K562 (cell line): ENCODE data around the gene RPL28. TPM values are rescaled to one million over a fixed set of nuclear protein-coding genes. Genes with fewer than 3 reads are reported as not detected.

ENCODE experiments used
- CREBBP ChIP-seq: IDR thresholded peaks from one replicate; pipeline ENCODE4 v1.6.1; 2012; ENCODE audit warnings: low read depth, mild to moderate bottlenecking, control low read depth, inconsistent platforms, low read length
- HDAC1 ChIP-seq, 2 experiments: fragments of 450-650 bp; IDR thresholded peaks; 2 replicates each; pipeline ENCODE4 v1.6.1; 2016 to 2017; ENCODE audit warnings: inconsistent platforms in 1 of 2, mild to moderate bottlenecking in 1 of 2, moderate library complexity in 1 of 2
- MCM5 ChIP-seq: fragments of 450-650 bp; IDR thresholded peaks from 2 replicates; pipeline ENCODE4 v1.6.1; 2016; ENCODE audit warnings: low read depth
- MYC ChIP-seq, 2 experiments: fragments of 250-450 bp in 1 of 2; sonication (Bioruptor Pico) in 1 of 2; IDR thresholded peaks; 2 replicates each; pipeline versions ENCODE4 v1.5.1 to v1.6.1; 2012 to 2021; ENCODE audit warnings: low read depth in 2 of 2, borderline replicate concordance in 1 of 2, improper control_type of control experiment in 1 of 2, low read length in 1 of 2, mild to moderate bottlenecking in 1 of 2, moderate library complexity in 1 of 2
- POLR2AphosphoS2 ChIP-seq: IDR thresholded peaks from 2 replicates; pipeline ENCODE4 v1.6.1; 2012; ENCODE audit warnings: low read length, improper control_type of control experiment
- RFX1 ChIP-seq: fragments of 450-650 bp; IDR thresholded peaks from 2 replicates; pipeline ENCODE4 v1.6.1; 2016; ENCODE audit warnings: mild to moderate bottlenecking, moderate library complexity
- STAG1 ChIP-seq: sonication (generic); formaldehyde crosslinking; IDR thresholded peaks from 2 replicates; pipeline ENCODE4 v1.5.0; 2020; ENCODE audit warnings: missing genetic modification reagents, borderline replicate concordance
- polyA plus RNA-seq, 8 experiments: library from polyadenylated mRNA; depleted of rRNA in 4 of 8; stranded (reverse) in 5 of 8; unstranded in 3 of 8; fragments of >200 nt; fragmentation: Nextera tagmentation in 2 of 8; fragmentation: Illumina TruSeq in 1 of 8; extraction: Ambion mirVana in 2 of 8; extraction: Trizol in 1 of 8; gene quantifications; 2 replicates each; pipeline versions ENCODE4 v1.2.1 to v1.2.3, GENCODE V29; 2011 to 2014; ENCODE audit warnings: inconsistent platforms in 1 of 8, missing spikeins in 1 of 8
- total RNA-seq, 7 experiments: library from RNA; depleted of rRNA in 6 of 7; stranded (reverse); fragments of >200 nt in 6 of 7; fragmentation: Illumina TruSeq in 2 of 7; extraction: Trizol in 2 of 7; gene quantifications; 2 replicates each; pipeline versions ENCODE4 v1.2.1 to v1.2.3, GENCODE V29; 2011 to 2021; ENCODE audit warnings: low replicate concordance in 1 of 7
- TF ChIP-seq, protein P1 (sequence below): fragments of 450-650 bp; conservative IDR thresholded peaks from 2 replicates; pipeline ENCODE4 v1.6.1; 2016; ENCODE audit warnings: missing genetic modification characterization, low read depth, mild to moderate bottlenecking, missing compliant biosample characterization, moderate library complexity
- TF ChIP-seq, protein P2 (sequence below): fragments of 150-350 bp; conservative IDR thresholded peaks from 2 replicates; pipeline ENCODE4 v1.6.1; 2014; ENCODE audit warnings: low read length
- TF ChIP-seq, protein P3 (sequence below): IDR thresholded peaks from 2 replicates; pipeline ENCODE4 v1.6.1; 2016; ENCODE audit warnings: missing genetic modification characterization, missing compliant biosample characterization
- TF ChIP-seq, protein P4 (sequence below): fragments of 250-450 bp; sonication (Bioruptor Pico); IDR thresholded peaks from 2 replicates; pipeline ENCODE4 v1.5.0; 2021
- TF ChIP-seq, protein P5 (sequence below): IDR thresholded peaks from 2 replicates; pipeline ENCODE4 v1.6.1; 2011; ENCODE audit warnings: borderline replicate concordance, low read depth, mild to moderate bottlenecking, moderate library complexity, low read length; ENCODE audit not compliant: insufficient read depth, poor library complexity, severe bottlenecking
- TF ChIP-seq, protein P6 (sequence below), 3 experiments: fragments of 200-800 bp in 1 of 3; fragments of 250-450 bp in 1 of 3; fragments of 450-650 bp in 1 of 3; sonication (Bioruptor Pico) in 1 of 3; sonication (Bioruptor generic) in 1 of 3; formaldehyde crosslinking in 1 of 3; IDR thresholded peaks; 2 replicates each; pipeline versions ENCODE4 v1.6.1 to v1.8.0; 2016 to 2022; ENCODE audit warnings: mild to moderate bottlenecking in 2 of 3, missing genetic modification characterization in 2 of 3, missing compliant biosample characterization in 1 of 3, moderate library complexity in 1 of 3

The RPL28 gene
- total and polyA plus RNA-seq, 9 of the 15 experiments (the other 6 are each of a cell fraction or from before 2014, with no cell fraction given): 124 to 3,106 (median 622) TPM

DNA sequence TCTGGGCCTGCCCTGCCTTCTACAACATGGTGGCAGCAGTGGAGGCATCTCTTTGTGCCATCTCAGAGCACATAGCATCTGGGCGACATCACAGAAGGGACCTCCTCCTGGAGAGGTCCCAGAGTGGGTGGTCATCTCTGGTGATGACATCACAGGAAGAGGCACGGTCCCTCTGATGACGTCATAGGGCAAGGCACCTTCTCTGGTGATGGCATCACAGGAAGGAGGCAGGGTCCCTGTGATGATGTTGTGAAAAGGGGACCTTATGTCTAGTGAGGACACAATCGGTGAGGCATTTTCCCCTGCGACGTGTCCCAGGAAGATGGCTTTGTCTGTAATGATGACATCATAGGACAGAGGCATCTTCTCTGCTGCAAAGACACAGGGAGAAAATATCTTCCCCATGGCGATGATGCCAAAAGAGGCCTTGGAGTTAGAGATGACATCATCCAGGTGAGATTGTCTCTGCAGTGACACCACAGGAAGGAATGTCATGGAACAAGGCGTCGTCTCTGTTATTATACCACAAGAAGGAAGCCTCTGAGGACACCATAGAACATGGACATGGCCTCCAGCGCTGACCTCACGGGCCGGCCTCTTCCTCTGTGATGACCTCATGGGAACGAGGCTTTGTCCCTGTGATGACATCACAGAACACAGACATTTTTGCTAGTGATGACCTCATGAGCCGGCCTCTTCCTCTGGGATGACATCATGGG lies 46.7 kb downstream of the RPL28 start (continued):
- TF ChIP-seq POLR2AphosphoS2 (no peak), HDAC1 (IDR thresholded peaks at IDR 0.05) (no peak), STAG1 (CRISPR knock-in tag) (no peak), MYC (IDR thresholded peaks at IDR 0.05; ENCODE audit: low read depth, low read length) (no peak), MYC (CRISPR knock-in tag; IDR thresholded peaks at IDR 0.05; ENCODE audit: borderline replicate concordance, low read depth) (no peak), MCM5 (no peak), RFX1 (no peak), CREBBP (no peak)
- TF ChIP-seq, protein P1, sequence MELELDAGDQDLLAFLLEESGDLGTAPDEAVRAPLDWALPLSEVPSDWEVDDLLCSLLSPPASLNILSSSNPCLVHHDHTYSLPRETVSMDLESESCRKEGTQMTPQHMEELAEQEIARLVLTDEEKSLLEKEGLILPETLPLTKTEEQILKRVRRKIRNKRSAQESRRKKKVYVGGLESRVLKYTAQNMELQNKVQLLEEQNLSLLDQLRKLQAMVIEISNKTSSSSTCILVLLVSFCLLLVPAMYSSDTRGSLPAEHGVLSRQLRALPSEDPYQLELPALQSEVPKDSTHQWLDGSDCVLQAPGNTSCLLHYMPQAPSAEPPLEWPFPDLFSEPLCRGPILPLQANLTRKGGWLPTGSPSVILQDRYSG (tag): no peak
- TF ChIP-seq, protein P2, sequence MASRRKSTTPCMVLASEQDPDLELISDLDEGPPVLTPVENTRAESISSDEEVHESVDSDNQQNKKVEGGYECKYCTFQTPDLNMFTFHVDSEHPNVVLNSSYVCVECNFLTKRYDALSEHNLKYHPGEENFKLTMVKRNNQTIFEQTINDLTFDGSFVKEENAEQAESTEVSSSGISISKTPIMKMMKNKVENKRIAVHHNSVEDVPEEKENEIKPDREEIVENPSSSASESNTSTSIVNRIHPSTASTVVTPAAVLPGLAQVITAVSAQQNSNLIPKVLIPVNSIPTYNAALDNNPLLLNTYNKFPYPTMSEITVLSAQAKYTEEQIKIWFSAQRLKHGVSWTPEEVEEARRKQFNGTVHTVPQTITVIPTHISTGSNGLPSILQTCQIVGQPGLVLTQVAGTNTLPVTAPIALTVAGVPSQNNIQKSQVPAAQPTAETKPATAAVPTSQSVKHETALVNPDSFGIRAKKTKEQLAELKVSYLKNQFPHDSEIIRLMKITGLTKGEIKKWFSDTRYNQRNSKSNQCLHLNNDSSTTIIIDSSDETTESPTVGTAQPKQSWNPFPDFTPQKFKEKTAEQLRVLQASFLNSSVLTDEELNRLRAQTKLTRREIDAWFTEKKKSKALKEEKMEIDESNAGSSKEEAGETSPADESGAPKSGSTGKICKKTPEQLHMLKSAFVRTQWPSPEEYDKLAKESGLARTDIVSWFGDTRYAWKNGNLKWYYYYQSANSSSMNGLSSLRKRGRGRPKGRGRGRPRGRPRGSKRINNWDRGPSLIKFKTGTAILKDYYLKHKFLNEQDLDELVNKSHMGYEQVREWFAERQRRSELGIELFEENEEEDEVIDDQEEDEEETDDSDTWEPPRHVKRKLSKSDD: no peak
- TF ChIP-seq, protein P3, sequence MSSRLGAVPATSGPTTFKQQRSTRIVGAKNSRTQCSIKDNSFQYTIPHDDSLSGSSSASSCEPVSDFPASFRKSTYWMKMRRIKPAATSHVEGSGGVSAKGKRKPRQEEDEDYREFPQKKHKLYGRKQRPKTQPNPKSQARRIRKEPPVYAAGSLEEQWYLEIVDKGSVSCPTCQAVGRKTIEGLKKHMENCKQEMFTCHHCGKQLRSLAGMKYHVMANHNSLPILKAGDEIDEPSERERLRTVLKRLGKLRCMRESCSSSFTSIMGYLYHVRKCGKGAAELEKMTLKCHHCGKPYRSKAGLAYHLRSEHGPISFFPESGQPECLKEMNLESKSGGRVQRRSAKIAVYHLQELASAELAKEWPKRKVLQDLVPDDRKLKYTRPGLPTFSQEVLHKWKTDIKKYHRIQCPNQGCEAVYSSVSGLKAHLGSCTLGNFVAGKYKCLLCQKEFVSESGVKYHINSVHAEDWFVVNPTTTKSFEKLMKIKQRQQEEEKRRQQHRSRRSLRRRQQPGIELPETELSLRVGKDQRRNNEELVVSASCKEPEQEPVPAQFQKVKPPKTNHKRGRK: no peak
- TF ChIP-seq, protein P4, sequence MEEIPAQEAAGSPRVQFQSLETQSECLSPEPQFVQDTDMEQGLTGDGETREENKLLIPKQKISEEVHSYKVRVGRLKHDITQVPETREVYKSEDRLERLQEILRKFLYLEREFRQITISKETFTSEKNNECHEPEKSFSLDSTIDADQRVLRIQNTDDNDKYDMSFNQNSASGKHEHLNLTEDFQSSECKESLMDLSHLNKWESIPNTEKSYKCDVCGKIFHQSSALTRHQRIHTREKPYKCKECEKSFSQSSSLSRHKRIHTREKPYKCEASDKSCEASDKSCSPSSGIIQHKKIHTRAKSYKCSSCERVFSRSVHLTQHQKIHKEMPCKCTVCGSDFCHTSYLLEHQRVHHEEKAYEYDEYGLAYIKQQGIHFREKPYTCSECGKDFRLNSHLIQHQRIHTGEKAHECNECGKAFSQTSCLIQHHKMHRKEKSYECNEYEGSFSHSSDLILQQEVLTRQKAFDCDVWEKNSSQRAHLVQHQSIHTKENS (CRISPR knock-in tag): no peak
- TF ChIP-seq, protein P5, sequence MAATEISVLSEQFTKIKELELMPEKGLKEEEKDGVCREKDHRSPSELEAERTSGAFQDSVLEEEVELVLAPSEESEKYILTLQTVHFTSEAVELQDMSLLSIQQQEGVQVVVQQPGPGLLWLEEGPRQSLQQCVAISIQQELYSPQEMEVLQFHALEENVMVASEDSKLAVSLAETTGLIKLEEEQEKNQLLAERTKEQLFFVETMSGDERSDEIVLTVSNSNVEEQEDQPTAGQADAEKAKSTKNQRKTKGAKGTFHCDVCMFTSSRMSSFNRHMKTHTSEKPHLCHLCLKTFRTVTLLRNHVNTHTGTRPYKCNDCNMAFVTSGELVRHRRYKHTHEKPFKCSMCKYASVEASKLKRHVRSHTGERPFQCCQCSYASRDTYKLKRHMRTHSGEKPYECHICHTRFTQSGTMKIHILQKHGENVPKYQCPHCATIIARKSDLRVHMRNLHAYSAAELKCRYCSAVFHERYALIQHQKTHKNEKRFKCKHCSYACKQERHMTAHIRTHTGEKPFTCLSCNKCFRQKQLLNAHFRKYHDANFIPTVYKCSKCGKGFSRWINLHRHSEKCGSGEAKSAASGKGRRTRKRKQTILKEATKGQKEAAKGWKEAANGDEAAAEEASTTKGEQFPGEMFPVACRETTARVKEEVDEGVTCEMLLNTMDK: no peak
- TF ChIP-seq, protein P6, sequence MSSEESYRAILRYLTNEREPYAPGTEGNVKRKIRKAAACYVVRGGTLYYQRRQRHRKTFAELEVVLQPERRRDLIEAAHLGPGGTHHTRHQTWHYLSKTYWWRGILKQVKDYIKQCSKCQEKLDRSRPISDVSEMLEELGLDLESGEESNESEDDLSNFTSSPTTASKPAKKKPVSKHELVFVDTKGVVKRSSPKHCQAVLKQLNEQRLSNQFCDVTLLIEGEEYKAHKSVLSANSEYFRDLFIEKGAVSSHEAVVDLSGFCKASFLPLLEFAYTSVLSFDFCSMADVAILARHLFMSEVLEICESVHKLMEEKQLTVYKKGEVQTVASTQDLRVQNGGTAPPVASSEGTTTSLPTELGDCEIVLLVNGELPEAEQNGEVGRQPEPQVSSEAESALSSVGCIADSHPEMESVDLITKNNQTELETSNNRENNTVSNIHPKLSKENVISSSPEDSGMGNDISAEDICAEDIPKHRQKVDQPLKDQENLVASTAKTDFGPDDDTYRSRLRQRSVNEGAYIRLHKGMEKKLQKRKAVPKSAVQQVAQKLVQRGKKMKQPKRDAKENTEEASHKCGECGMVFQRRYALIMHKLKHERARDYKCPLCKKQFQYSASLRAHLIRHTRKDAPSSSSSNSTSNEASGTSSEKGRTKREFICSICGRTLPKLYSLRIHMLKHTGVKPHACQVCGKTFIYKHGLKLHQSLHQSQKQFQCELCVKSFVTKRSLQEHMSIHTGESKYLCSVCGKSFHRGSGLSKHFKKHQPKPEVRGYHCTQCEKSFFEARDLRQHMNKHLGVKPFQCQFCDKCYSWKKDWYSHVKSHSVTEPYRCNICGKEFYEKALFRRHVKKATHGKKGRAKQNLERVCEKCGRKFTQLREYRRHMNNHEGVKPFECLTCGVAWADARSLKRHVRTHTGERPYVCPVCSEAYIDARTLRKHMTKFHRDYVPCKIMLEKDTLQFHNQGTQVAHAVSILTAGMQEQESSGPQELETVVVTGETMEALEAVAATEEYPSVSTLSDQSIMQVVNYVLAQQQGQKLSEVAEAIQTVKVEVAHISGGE (CRISPR knock-in tag; IDR thresholded peaks at IDR 0.05): no peak
